ENCODE data around the gene BASP1. TPM values are rescaled to one million over a fixed set of nuclear protein-coding genes. Genes with fewer than 3 reads are reported as not detected.

The BASP1 gene
- total and polyA plus RNA-seq, 12 donors: 7.0 to 24.9 (median 12.7) TPM

DNA sequence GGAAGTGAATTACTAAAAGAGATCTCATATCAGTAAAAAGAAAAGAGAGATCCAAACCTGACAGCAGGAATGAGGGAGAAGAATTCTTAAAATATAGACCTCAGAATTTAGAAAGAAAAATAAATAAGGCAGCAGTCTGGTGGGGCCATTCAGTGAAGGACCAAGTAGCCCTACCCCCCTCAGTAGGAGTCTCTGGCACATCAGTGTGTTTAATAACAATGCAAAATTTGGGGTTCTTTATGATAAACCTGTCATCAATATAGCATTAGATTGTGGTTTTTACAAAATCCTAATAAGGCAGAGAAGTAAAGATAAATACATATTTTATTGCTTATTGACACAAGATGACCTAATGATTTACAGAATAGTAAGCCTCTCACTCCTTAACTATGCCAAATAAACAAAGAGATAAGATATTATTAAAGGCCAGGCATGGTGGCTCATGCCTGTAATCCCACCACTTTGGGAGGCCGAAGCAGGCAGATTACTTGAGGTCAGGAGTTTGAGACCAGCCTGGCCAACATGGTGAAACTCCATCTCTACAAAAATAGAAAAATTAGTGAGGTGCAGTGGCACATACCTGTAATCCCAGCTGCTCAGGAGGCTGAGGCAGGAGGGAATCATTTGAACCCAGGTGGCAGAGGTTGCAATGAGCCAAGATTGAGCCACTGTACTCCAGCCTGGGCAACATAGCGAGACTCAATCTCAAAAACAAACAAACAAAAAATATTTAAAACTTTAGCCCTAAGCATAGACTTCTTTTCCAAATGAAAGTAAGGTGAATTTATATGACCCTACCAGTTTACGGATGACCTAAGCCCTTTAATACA, 108.6 kb downstream of the BASP1 start:
- TF ChIP-seq POLR2A (IDR thresholded peaks at IDR 0.05): no peak
- TF ChIP-seq, protein P1, sequence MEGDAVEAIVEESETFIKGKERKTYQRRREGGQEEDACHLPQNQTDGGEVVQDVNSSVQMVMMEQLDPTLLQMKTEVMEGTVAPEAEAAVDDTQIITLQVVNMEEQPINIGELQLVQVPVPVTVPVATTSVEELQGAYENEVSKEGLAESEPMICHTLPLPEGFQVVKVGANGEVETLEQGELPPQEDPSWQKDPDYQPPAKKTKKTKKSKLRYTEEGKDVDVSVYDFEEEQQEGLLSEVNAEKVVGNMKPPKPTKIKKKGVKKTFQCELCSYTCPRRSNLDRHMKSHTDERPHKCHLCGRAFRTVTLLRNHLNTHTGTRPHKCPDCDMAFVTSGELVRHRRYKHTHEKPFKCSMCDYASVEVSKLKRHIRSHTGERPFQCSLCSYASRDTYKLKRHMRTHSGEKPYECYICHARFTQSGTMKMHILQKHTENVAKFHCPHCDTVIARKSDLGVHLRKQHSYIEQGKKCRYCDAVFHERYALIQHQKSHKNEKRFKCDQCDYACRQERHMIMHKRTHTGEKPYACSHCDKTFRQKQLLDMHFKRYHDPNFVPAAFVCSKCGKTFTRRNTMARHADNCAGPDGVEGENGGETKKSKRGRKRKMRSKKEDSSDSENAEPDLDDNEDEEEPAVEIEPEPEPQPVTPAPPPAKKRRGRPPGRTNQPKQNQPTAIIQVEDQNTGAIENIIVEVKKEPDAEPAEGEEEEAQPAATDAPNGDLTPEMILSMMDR (IDR thresholded peaks at IDR 0.05): no peak
- WGBS, 4 donors: 79 to 84% (median 82%) methylated on average over 3 of the region's 3 CpGs
- no peak overlapping the region for H3K27ac ChIP-seq

More for the DNA sequence above, 108.6 kb downstream of the BASP1 start:
- H3K36me3 ChIP-seq (replicated peaks in 1 of 2): no peaks in the 10 kb centered on the region
- no peak for DNase-seq
- no peaks in the 10 kb centered on the region for H3K9me3 ChIP-seq (replicated peaks in 1 of 3)
- H3K27me3 ChIP-seq: no peaks in the 10 kb centered on the region
- no peaks in the 10 kb centered on the region for H3K4me1 ChIP-seq (replicated peaks in 1 of 2)
- intact Hi-C loops (cut with DNase I): no loop called here
- H3K4me3 ChIP-seq: no peak overlapping the region

Small RNA genes lying within 50 kb of the gene (small RNA-seq; reads per million reads assigned to genes)
- gene RNU6-1003P: 0 reads per million in 2 donors
